RWPE1 (cell line): Measurements from ENCODE around the gene CPLANE1.

Experiments used
- CTCF ChIA-PET: fragments of 350-600 bp; sonication (Branson Sonifier 250); formaldehyde crosslinking; extraction: SDS; loops from one replicate; lab custom pipeline; 2021; lab: Yijun Ruan, JAX
- POLR2A ChIA-PET: fragments of 400-600 bp; formaldehyde crosslinking; extraction: SDS; loops from one replicate; lab custom pipeline; 2020; ENCODE audit warnings: antibody characterized with exemption; ENCODE audit not compliant: low non-redundant PET; lab: Yijun Ruan, JAX
- DNase-seq: peaks from one replicate; pipeline ENCODE4 v3.0.0; 2012; ENCODE audit warnings: low spot score
- H3K27ac ChIP-seq: fragments of 450-650 bp; 2 replicates; pipeline ENCODE4 v1.5.1; 2017
- TF ChIP-seq, protein P1 (sequence below): fragments of 450-650 bp; conservative IDR thresholded peaks from 2 replicates; pipeline ENCODE4 v1.5.1; 2017; ENCODE audit warnings: low read depth, mild to moderate bottlenecking

The CPLANE1 gene

DNA sequence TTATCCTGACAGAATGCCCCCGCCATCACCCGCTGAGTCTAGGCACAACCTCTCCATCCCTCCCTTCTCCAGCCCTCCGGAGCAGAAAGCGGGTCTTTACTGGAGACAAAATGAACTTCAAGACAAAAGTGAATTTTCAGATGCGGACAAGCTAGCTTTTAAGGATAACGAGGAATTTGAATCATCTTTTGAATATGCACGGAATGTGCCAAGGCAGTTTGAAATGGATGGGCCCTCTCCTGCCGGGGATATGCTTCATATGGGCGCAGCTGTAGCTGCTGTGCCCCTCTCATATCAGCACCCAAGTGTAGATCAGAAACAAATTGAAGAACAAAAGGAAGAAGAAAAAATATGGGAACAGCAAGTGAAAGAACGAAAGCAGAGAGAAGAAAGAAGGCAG lies 37.5 kb downstream of the CPLANE1 start:
- CTCF ChIA-PET, result interaction anchor here (1.0 kb wide), 1 partner anchor 43 kb away, joined by 3 read pairs; no protein-coding TSS in a partner anchor

DNA sequence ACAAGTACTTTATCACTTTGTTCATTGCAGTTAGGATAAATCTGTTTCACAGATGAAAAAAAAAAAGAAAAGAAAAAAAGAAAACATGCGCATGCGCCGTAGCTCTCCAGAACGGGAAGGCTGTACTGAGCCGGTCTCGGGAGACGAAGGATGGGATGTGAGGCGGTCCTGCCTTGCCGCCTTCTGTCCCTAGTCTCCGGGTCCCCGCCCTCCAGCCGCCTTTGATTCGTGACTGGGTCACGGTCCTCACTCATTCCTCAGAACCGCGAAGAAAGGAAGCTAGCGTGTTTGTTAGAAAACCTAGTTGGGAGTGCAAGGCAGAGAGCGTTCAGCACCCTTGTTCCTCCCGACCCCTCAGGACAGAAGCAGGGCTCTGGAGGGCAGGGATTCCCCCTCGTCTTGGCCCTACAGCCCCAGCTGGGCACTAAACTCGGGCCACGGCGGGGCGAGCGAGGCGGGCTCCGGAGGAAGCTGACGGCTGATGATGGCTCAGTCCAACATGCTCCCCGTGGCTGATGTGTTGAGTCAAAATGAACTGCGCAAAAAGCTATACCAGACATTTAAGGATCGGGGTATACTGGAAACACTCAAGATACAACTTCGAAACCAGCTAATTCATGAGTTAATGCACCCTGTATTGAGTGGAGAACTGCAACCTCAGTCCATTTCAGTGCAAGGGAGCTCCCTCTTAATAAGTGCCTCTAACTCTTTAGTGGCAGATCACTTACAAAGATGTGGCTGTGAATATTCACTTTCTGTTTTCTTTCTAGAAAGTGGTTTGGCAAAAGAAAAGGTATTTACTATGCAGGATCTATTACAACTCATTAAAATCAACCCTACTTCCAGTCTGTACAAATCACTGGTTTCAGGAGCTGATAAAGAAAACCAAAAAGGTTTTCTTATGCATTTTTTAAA lies 40.0 kb downstream of the CPLANE1 start:
- ChIA-PET POLR2A (no interaction called here), CTCF (interaction anchor here (0.7 kb wide), 1 partner anchor 9 kb away, joined by 3 read pairs; no protein-coding TSS in a partner anchor)
- no peak overlapping the region for H3K27ac ChIP-seq
- TF ChIP-seq, protein P1, sequence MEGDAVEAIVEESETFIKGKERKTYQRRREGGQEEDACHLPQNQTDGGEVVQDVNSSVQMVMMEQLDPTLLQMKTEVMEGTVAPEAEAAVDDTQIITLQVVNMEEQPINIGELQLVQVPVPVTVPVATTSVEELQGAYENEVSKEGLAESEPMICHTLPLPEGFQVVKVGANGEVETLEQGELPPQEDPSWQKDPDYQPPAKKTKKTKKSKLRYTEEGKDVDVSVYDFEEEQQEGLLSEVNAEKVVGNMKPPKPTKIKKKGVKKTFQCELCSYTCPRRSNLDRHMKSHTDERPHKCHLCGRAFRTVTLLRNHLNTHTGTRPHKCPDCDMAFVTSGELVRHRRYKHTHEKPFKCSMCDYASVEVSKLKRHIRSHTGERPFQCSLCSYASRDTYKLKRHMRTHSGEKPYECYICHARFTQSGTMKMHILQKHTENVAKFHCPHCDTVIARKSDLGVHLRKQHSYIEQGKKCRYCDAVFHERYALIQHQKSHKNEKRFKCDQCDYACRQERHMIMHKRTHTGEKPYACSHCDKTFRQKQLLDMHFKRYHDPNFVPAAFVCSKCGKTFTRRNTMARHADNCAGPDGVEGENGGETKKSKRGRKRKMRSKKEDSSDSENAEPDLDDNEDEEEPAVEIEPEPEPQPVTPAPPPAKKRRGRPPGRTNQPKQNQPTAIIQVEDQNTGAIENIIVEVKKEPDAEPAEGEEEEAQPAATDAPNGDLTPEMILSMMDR, result no peak
- DNase-seq, result peak; percentile 58

More for the DNA sequence above, 37.5 kb downstream of the CPLANE1 start:
- H3K27ac ChIP-seq, result no peak overlapping the region
- no peak for DNase-seq
- TF ChIP-seq, protein P1, result no peak
- POLR2A ChIA-PET, result no interaction called here

DNA sequence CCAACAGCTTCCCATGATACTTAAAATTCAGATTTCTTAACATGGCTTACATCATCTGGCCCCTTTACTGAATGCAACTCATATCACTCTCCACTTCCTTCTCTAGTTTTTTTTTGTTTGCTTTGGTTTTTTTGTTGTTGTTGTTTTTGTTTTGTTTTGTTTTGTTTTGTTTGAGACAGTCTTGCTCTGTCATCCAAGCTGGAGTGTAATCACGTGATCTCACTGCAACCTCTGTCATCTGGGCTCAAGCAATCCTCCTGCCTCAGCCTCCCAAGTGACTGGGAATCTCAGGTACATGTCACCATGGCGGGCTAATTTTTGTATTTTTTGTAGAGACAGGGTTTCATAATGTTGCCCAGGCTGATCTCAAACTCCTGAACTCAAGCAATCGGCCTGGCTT lies 41.4 kb downstream of the CPLANE1 start:
- TF ChIP-seq, protein P1, result no peak
- no peak overlapping the region for H3K27ac ChIP-seq
- POLR2A ChIA-PET, result no interaction called here
- no peak for DNase-seq
- CTCF ChIA-PET, result interaction anchor here (0.7 kb wide), 2 partner anchors 25 to 72 kb away, joined by 3 to 4 read pairs; no protein-coding TSS in a partner anchor

DNA sequence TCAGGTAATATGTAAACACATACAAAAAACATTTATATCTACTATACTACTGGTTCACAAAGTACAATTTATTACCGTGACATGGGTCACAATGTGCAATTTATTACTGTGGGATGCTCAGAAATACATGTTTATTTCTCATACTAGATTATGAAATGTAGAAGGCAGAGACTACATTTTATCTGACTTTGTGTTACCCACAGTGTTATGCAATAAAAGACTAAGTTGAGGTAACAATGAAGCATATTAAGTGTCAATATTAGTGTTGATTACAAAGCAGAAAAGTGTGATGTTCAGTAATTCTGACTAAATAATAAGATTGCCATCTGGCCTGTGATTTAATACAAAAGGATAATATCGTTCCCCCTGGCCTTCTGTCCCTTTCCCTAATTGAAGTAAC lies 42.4 kb downstream of the CPLANE1 start:
- CTCF ChIA-PET, result no interaction called here
- TF ChIP-seq, protein P1, result no peak

DNA sequence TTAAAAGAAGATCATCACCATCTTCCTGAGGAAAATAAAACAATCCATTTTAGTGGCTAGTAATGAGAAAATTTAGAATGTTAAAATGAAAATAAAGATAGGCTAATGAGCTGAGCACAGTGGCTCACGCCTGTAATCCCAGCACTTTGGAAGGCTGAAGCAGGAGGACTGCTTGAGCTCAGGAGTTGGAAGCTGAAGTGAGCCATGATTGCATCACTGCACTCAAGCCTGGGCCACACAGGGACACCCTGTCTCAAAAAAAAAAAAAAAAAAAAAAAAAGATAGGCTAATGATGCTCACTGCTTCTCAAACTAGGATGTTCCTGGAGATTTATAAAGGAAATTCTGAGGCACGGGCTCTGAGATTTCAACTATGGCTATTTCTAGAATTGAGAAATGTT lies 50.3 kb downstream of the CPLANE1 start:
- ChIA-PET POLR2A (no interaction called here), CTCF (interaction anchor here (0.7 to 1.2 kb wide), 2 partner anchors 23 to 34 kb away, joined by 3 to 4 read pairs; no protein-coding TSS in a partner anchor)
- no peak for DNase-seq
- no peak overlapping the region for H3K27ac ChIP-seq
- TF ChIP-seq, protein P1, result no peak

More for the DNA sequence above, 42.4 kb downstream of the CPLANE1 start:
- POLR2A ChIA-PET, result no interaction called here
- no peak overlapping the region for H3K27ac ChIP-seq
- no peak for DNase-seq

DNA sequence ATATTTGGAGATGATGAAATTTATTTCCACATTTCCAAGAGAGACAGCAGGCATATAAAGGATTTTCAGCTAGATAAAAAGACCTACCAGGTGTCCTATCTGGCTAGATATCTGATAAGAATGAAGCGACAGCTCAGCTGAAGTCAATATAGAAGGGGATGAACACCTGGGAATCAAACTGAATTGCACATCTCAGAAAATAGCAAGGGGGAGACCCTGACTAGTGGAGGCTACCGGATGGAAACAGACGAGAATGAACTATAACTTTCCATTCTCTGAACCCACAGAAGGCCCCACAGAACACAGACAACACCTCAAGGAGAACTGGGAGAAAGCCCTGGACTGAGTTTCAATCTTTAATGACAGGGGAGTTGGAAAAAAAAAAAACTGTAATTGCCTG lies 51.1 kb downstream of the CPLANE1 start:
- POLR2A ChIA-PET, result no interaction called here
- TF ChIP-seq, protein P1, result no peak
- DNase-seq, result no peak
- CTCF ChIA-PET, result interaction anchor here (0.6 to 1.2 kb wide), 2 partner anchors 24 to 791 kb away, joined by 3 to 6 read pairs; no protein-coding TSS in a partner anchor
- no peak overlapping the region for H3K27ac ChIP-seq
